DND-41 (cell line): ENCODE results near the gene DCLK1.

Experiments used
- ATAC-seq: fragments of 200-7000 bp; cut with Tn5 transposase; 3 replicates; pipeline ENCODE4 v1.9.1; 2021; ENCODE audit warnings: low read depth; ENCODE audit not compliant: insufficient read depth
- DNase-seq: peaks from one replicate; pipeline ENCODE4 v3.0.0-alpha.2; 2020
- H2AFZ ChIP-seq: 2 replicates; pipeline ENCODE4 v1.6.0; 2012; ENCODE audit warnings: low read depth, low read length
- H3K27ac ChIP-seq: 2 replicates; pipeline ENCODE4 v1.5.1; 2012; ENCODE audit warnings: low read length, inconsistent platforms
- H3K27me3 ChIP-seq: fragments of 200-600 bp; sonication (generic); 2 replicates; pipeline ENCODE4 v1.6.0; 2012; ENCODE audit warnings: low read length, mild to moderate bottlenecking, inconsistent platforms; ENCODE audit not compliant: insufficient read depth, poor library complexity
- H3K36me3 ChIP-seq: 2 replicates; pipeline ENCODE4 v1.5.1; 2012; ENCODE audit warnings: low read length, inconsistent platforms; ENCODE audit not compliant: insufficient read depth
- H3K4me1 ChIP-seq: 2 replicates; pipeline ENCODE4 v1.5.1; 2012; ENCODE audit warnings: mild to moderate bottlenecking, low read length; ENCODE audit not compliant: insufficient read depth
- H3K4me2 ChIP-seq: 2 replicates; pipeline ENCODE4 v1.6.0; 2012; ENCODE audit warnings: mild to moderate bottlenecking, moderate library complexity, low read length, inconsistent platforms; ENCODE audit not compliant: insufficient read depth
- H3K4me3 ChIP-seq, 2 experiments: fragments of 200-600 bp in 1 of 2; shearing (Covaris generic) in 1 of 2; 2 replicates each; pipeline ENCODE4 v1.5.1; 2012 to 2016; ENCODE audit warnings: inconsistent platforms in 2 of 2, low read length in 2 of 2, mild to moderate bottlenecking in 2 of 2, low read depth in 1 of 2, moderate library complexity in 1 of 2
- H3K79me2 ChIP-seq: 2 replicates; pipeline ENCODE4 v1.6.0; 2012; ENCODE audit warnings: low read length, inconsistent platforms; ENCODE audit not compliant: insufficient read depth
- H3K9ac ChIP-seq: 2 replicates; pipeline ENCODE4 v1.6.0; 2012; ENCODE audit warnings: low read depth, mild to moderate bottlenecking, inconsistent platforms, low read length, moderate library complexity
- H3K9me3 ChIP-seq: 2 replicates; pipeline ENCODE4 v1.5.1; 2012; ENCODE audit warnings: low read length, moderate library complexity, mild to moderate bottlenecking, inconsistent platforms; ENCODE audit not compliant: insufficient read depth, severe bottlenecking
- H4K20me1 ChIP-seq: 2 replicates; pipeline ENCODE4 v1.6.0; 2012; ENCODE audit warnings: low read length; ENCODE audit not compliant: insufficient read depth
- EZH2 ChIP-seq: IDR thresholded peaks from 3 replicates; pipeline ENCODE4 v1.6.1; 2012; ENCODE audit warnings: borderline replicate concordance, low read depth, mild to moderate bottlenecking, moderate library complexity, low read length, inconsistent platforms; ENCODE audit not compliant: severe bottlenecking
- TF ChIP-seq, protein P1 (sequence below): IDR thresholded peaks from 2 replicates; pipeline ENCODE4 v1.5.1; 2012; ENCODE audit warnings: borderline replicate concordance, low read length, moderate library complexity, mild to moderate bottlenecking; ENCODE audit not compliant: poor library complexity, severe bottlenecking; ENCODE audit errors: extremely low read depth

DCLK1 gene

GRCh38 chr13:35839806-35840205, 291.4 kb downstream of the DCLK1 start:
- Histone ChIP-seq H3K79me2 (no peaks in the 10 kb centered on the region), H3K27me3 (no peaks in the 10 kb centered on the region), H3K4me2 (no peak overlapping the region), H4K20me1 (no peaks in the 10 kb centered on the region), H3K4me1 (no peaks in the 10 kb centered on the region), H3K9ac (no peak overlapping the region), H3K9me3 (no peaks in the 10 kb centered on the region), H2AFZ (no peak overlapping the region), H3K4me3 (no peak overlapping the region), H3K27ac (no peak overlapping the region), H3K36me3 (no peaks in the 10 kb centered on the region)
- TF ChIP-seq, protein P1, sequence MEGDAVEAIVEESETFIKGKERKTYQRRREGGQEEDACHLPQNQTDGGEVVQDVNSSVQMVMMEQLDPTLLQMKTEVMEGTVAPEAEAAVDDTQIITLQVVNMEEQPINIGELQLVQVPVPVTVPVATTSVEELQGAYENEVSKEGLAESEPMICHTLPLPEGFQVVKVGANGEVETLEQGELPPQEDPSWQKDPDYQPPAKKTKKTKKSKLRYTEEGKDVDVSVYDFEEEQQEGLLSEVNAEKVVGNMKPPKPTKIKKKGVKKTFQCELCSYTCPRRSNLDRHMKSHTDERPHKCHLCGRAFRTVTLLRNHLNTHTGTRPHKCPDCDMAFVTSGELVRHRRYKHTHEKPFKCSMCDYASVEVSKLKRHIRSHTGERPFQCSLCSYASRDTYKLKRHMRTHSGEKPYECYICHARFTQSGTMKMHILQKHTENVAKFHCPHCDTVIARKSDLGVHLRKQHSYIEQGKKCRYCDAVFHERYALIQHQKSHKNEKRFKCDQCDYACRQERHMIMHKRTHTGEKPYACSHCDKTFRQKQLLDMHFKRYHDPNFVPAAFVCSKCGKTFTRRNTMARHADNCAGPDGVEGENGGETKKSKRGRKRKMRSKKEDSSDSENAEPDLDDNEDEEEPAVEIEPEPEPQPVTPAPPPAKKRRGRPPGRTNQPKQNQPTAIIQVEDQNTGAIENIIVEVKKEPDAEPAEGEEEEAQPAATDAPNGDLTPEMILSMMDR = no peak
- TF ChIP-seq EZH2 = no peak
- DNase-seq = no peak
- no peak for ATAC-seq

- no peaks in the 10 kb centered on the region for H3K9me3 ChIP-seq
- no peaks in the 10 kb centered on the region for H3K36me3 ChIP-seq
- no peak overlapping the region for H3K9ac ChIP-seq
- no peaks in the 10 kb centered on the region for H3K4me1 ChIP-seq
- no peak for TF ChIP-seq EZH2
- TF ChIP-seq, protein P1 = no peak
- DNase-seq = no peak
- no peak overlapping the region for H3K4me2 ChIP-seq
- no peak for ATAC-seq
- no peak overlapping the region for H3K27ac ChIP-seq
- no peaks in the 10 kb centered on the region for H4K20me1 ChIP-seq
- no peaks in the 10 kb centered on the region for H3K79me2 ChIP-seq
- H2AFZ ChIP-seq = no peak overlapping the region
- no peaks in the 10 kb centered on the region for H3K27me3 ChIP-seq
- H3K4me3 ChIP-seq = no peak overlapping the region
Observed at GRCh38 chr13:35838356-35838755, 292.8 kb downstream of the DCLK1 start.

DNA sequence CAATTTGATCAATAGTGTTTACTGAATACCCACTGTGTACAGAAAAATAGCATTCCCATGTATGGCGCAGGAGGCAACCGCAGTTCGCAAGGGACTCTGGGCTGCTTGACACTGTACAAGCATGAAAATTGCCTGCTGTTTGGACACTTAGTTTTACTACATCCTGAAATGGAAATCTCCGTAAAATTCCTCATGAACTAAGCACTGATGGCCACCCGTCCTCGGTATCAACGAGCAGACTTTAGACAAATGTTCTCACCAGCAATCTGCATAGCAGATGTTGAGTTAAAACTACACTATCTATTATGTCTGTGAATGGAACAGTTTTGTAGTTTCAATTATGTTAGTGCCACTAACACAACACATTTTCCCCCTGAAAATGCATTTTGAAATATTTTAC, 294.7 kb downstream of the DCLK1 start:
- Histone ChIP-seq H2AFZ (no peak overlapping the region), H3K27me3 (no peaks in the 10 kb centered on the region), H3K9me3 (no peaks in the 10 kb centered on the region), H3K4me3 (no peak overlapping the region), H3K4me1 (no peaks in the 10 kb centered on the region), H3K9ac (no peak overlapping the region), H3K79me2 (no peaks in the 10 kb centered on the region), H3K36me3 (no peaks in the 10 kb centered on the region), H3K27ac (no peak overlapping the region), H3K4me2 (no peak overlapping the region), H4K20me1 (no peaks in the 10 kb centered on the region)
- TF ChIP-seq EZH2 = no peak
- TF ChIP-seq, protein P1 = no peak
- ATAC-seq = no peak
- no peak for DNase-seq

DNA sequence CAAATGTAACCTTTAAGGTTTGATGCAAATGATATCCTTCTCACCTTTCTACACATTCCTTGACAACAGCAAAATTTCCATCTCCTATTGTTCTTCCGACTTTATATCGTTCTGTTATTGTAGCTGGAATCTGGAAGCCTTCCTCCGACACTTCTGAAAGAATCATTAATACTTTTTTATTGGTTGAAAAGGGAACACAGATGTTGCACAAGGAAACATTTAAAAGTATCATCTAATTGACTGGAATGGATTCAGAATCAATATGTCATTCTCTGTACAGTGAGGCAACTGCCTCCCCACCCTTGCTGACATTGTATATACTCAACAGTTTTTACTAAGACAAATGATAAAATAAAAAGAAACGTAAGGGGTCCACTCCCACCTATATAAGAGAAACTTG, 295.2 kb downstream of the DCLK1 start:
- Histone ChIP-seq H3K79me2 (no peaks in the 10 kb centered on the region), H3K9ac (no peak overlapping the region), H3K4me1 (no peaks in the 10 kb centered on the region), H3K36me3 (no peaks in the 10 kb centered on the region), H4K20me1 (no peaks in the 10 kb centered on the region), H3K27ac (no peak overlapping the region), H3K9me3 (no peaks in the 10 kb centered on the region), H2AFZ (no peak overlapping the region), H3K4me2 (no peak overlapping the region), H3K27me3 (no peaks in the 10 kb centered on the region), H3K4me3 (no peak overlapping the region)
- no peak for DNase-seq
- ATAC-seq = no peak
- no peak for TF ChIP-seq EZH2
- TF ChIP-seq, protein P1 = no peak
